Liver (tissue), 9 donors: ENCODE results near the gene TTC39C. TPM values are rescaled to one million over a fixed set of nuclear protein-coding genes. Genes with fewer than 3 reads are reported as not detected.

ENCODE experiments used
- DNase-seq: peaks from one replicate; pipeline ENCODE4 v3.0.0-alpha.2; 2017; ENCODE audit warnings: low spot score
- H3K27ac ChIP-seq, 2 donors: one replicate each; pipeline ENCODE4 v1.7.0; 2013; ENCODE audit warnings: inconsistent platforms in 2 of 2, low read length in 2 of 2, control low read depth in 1 of 2, low read depth in 1 of 2, mild to moderate bottlenecking in 1 of 2
- H3K27me3 ChIP-seq, 4 donors: one replicate each; pipeline versions ENCODE4 v1.6.1 to v1.7.0; 2013; ENCODE audit warnings: low read length in 3 of 4, inconsistent platforms in 1 of 4, mild to moderate bottlenecking in 1 of 4, moderate library complexity in 1 of 4; ENCODE audit not compliant: control insufficient read depth in 4 of 4, insufficient read depth in 4 of 4
- H3K36me3 ChIP-seq, 4 donors: one replicate each; pipeline versions ENCODE4 v1.6.1 to v1.7.0; 2013; ENCODE audit warnings: low read length in 3 of 4, mild to moderate bottlenecking in 3 of 4, low read depth in 1 of 4, moderate library complexity in 1 of 4; ENCODE audit not compliant: control insufficient read depth in 4 of 4, insufficient read depth in 3 of 4
- H3K4me1 ChIP-seq, 4 donors: one replicate each; pipeline versions ENCODE4 v1.6.1 to v1.7.0; 2013; ENCODE audit warnings: low read length in 3 of 4, mild to moderate bottlenecking in 3 of 4, moderate library complexity in 1 of 4; ENCODE audit not compliant: control insufficient read depth in 4 of 4, insufficient read depth in 4 of 4
- H3K4me3 ChIP-seq, 3 donors: one replicate each; pipeline versions ENCODE4 v1.6.1 to v1.7.0; 2013; ENCODE audit warnings: low read length in 3 of 3, control low read depth in 1 of 3, low read depth in 1 of 3, mild to moderate bottlenecking in 1 of 3
- H3K9ac ChIP-seq, 2 donors: one replicate each; pipeline ENCODE4 v1.7.0; 2013; ENCODE audit warnings: low read length in 2 of 2, mild to moderate bottlenecking in 2 of 2, moderate library complexity in 2 of 2, control low read depth in 1 of 2, low read depth in 1 of 2
- H3K9me3 ChIP-seq, 4 donors: one replicate each; pipeline versions ENCODE4 v1.6.1 to v1.7.0; 2013; ENCODE audit warnings: low read length in 3 of 4; ENCODE audit not compliant: control insufficient read depth in 4 of 4
- EGR1 ChIP-seq, 2 donors: IDR thresholded peaks; 2 replicates each; pipeline ENCODE4 v1.6.1; 2016 to 2018; ENCODE audit warnings: antibody characterized with exemption in 2 of 2, low read depth in 2 of 2
- FOXA1 ChIP-seq: IDR thresholded peaks from 2 replicates; pipeline ENCODE4 v1.6.1; 2016; ENCODE audit warnings: antibody characterized with exemption
- FOXA2 ChIP-seq: IDR thresholded peaks from 2 replicates; pipeline ENCODE4 v1.6.1; 2016; ENCODE audit warnings: antibody characterized with exemption
- GABPA ChIP-seq, 2 donors: IDR thresholded peaks in 1 of 2; conservative IDR thresholded peaks in 1 of 2; 2 replicates each; pipeline ENCODE4 v1.6.1; 2016; ENCODE audit warnings: antibody characterized with exemption in 2 of 2, mild to moderate bottlenecking in 1 of 2, moderate library complexity in 1 of 2
- HNF4A ChIP-seq, 2 donors: conservative IDR thresholded peaks; 2 replicates each; pipeline ENCODE4 v1.6.1; 2016; ENCODE audit warnings: antibody characterized with exemption in 2 of 2, mild to moderate bottlenecking in 2 of 2
- HNF4G ChIP-seq: IDR thresholded peaks from 2 replicates; pipeline ENCODE4 v1.6.1; 2016; ENCODE audit warnings: antibody characterized with exemption
- JUND ChIP-seq, 2 donors: IDR thresholded peaks; 2 replicates each; pipeline ENCODE4 v1.6.1; 2016; ENCODE audit warnings: antibody characterized with exemption in 2 of 2
- NR2F2 ChIP-seq: IDR thresholded peaks from 2 replicates; pipeline ENCODE4 v1.6.1; 2016; ENCODE audit warnings: antibody characterized with exemption
- RAD21 ChIP-seq, 2 donors: IDR thresholded peaks; 2 replicates each; pipeline ENCODE4 v1.6.1; 2016; ENCODE audit warnings: antibody characterized with exemption in 2 of 2, mild to moderate bottlenecking in 2 of 2
- RXRA ChIP-seq, 2 donors: IDR thresholded peaks; 2 replicates each; pipeline ENCODE4 v1.6.1; 2017 to 2018; ENCODE audit warnings: antibody characterized with exemption in 2 of 2, mild to moderate bottlenecking in 1 of 2
- SP1 ChIP-seq: IDR thresholded peaks from 2 replicates; pipeline ENCODE4 v1.6.1; 2018; ENCODE audit warnings: antibody characterized with exemption, mild to moderate bottlenecking
- TAF1 ChIP-seq: conservative IDR thresholded peaks from 2 replicates; pipeline ENCODE4 v1.6.1; 2016; ENCODE audit warnings: antibody characterized with exemption, mild to moderate bottlenecking
- YY1 ChIP-seq: IDR thresholded peaks from 2 replicates; pipeline ENCODE4 v1.6.1; 2016; ENCODE audit warnings: antibody characterized with exemption, mild to moderate bottlenecking
- WGBS: extraction: QIAGEN DNeasy Blood & Tissue Kit; methylation state at CpG from one replicate; pipeline ENCODE4 v1.1.7; 2013; 5-methylcytosine and 5-hydroxymethylcytosine counted together
- polyA plus RNA-seq, 2 donors: library from polyadenylated mRNA; stranded (reverse) in 1 of 2; unstranded in 1 of 2; fragments of 200-250 nt in 1 of 2; fragments of >200 nt in 1 of 2; fragmentation: Nextera tagmentation in 1 of 2; extraction: Ambion mirVana in 1 of 2; gene quantifications; one replicate each; pipeline versions ENCODE4 v1.2.1 to v1.2.3, GENCODE V29; 2013 to 2015
- total RNA-seq, 2 donors: library from RNA; depleted of rRNA; stranded (reverse); fragments of >200 nt; gene quantifications; one replicate each; pipeline ENCODE4 v1.2.3, GENCODE V29; 2014
- TF ChIP-seq, protein P1 (sequence below): IDR thresholded peaks from 2 replicates; pipeline ENCODE4 v1.6.1; 2016; ENCODE audit warnings: antibody characterized with exemption
- TF ChIP-seq, protein P2 (sequence below): IDR thresholded peaks from 2 replicates; pipeline ENCODE4 v1.6.1; 2016; ENCODE audit warnings: antibody characterized with exemption
- TF ChIP-seq, protein P3 (sequence below): IDR thresholded peaks from 2 replicates; pipeline ENCODE4 v1.6.1; 2016; ENCODE audit warnings: antibody characterized with exemption
- TF ChIP-seq, protein P4 (sequence below): fragments of 150-350 bp; IDR thresholded peaks from 2 replicates; pipeline ENCODE4 v1.5.1; 2017; ENCODE audit warnings: improper control_type of control experiment, low read depth, low read length; ENCODE audit not compliant: missing input control
- TF ChIP-seq, protein P5 (sequence below): IDR thresholded peaks from 2 replicates; pipeline ENCODE4 v1.6.1; 2016; ENCODE audit warnings: antibody characterized with exemption, mild to moderate bottlenecking
- donor health status: healthy.
- donor health status: healthy.
- donor health status: healthy.
- donor health status: healthy.
- donor health status: healthy.

The TTC39C gene
- total and polyA plus RNA-seq, 4 donors, result 22.8 to 55.1 (median 38.6) TPM

DNA sequence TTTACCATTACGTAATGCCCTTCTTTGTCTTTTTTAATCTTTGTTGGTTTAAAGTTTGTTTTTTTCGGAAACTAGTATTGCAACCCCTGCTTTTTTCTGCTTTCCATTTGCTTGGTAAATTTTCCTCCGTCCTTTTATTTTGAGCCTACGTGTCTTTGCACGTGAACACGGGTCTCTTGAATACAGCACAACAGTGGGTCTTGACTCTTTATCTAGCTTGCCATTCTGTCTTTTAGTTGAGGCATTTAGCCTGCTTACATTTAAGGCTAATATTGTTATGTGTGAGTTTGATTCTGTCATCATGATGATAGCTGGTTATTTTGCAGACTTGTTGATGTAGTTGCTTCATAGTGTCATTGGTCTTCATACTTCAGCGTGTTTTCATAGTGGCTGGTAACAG lies 37.5 kb upstream of the TTC39C start:
- Histone ChIP-seq H3K36me3 (no peaks in the 10 kb centered on the region), H3K4me3 (no peak overlapping the region), H3K27ac (no peak overlapping the region), H3K9ac (no peak overlapping the region), H3K27me3 (no peaks in the 10 kb centered on the region), H3K4me1 (peaks cover 0 to 1% (median 0%) of the 10 kb centered on the region in 4 donors), H3K9me3 (no peaks in the 10 kb centered on the region)
- TF ChIP-seq GABPA (IDR thresholded peaks at IDR 0.05 in 1 of 2, conservative IDR thresholded peaks at IDR 0.05 in 1 of 2), result no peak
- TF ChIP-seq, protein P1, sequence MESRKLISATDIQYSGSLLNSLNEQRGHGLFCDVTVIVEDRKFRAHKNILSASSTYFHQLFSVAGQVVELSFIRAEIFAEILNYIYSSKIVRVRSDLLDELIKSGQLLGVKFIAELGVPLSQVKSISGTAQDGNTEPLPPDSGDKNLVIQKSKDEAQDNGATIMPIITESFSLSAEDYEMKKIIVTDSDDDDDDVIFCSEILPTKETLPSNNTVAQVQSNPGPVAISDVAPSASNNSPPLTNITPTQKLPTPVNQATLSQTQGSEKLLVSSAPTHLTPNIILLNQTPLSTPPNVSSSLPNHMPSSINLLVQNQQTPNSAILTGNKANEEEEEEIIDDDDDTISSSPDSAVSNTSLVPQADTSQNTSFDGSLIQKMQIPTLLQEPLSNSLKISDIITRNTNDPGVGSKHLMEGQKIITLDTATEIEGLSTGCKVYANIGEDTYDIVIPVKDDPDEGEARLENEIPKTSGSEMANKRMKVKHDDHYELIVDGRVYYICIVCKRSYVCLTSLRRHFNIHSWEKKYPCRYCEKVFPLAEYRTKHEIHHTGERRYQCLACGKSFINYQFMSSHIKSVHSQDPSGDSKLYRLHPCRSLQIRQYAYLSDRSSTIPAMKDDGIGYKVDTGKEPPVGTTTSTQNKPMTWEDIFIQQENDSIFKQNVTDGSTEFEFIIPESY, result no peak
- TF ChIP-seq TAF1, result no peak
- no peak for TF ChIP-seq FOXA1
- no peak for TF ChIP-seq YY1
- no peak for TF ChIP-seq JUND (IDR thresholded peaks at IDR 0.05)
- no peak for TF ChIP-seq SP1
- no peak for TF ChIP-seq RAD21 (IDR thresholded peaks at IDR 0.05)
- TF ChIP-seq, protein P2, sequence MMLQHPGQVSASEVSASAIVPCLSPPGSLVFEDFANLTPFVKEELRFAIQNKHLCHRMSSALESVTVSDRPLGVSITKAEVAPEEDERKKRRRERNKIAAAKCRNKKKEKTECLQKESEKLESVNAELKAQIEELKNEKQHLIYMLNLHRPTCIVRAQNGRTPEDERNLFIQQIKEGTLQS, result no peak
- TF ChIP-seq, protein P3, sequence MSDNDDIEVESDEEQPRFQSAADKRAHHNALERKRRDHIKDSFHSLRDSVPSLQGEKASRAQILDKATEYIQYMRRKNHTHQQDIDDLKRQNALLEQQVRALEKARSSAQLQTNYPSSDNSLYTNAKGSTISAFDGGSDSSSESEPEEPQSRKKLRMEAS, result no peak
- no peak for TF ChIP-seq EGR1 (IDR thresholded peaks at IDR 0.05; ENCODE audit: low read depth in 2 of 2)
- TF ChIP-seq FOXA2, result no peak
- TF ChIP-seq HNF4G, result no peak
- no peak for TF ChIP-seq HNF4A (conservative IDR thresholded peaks at IDR 0.05)
- no peak for TF ChIP-seq RXRA (IDR thresholded peaks at IDR 0.05)
- TF ChIP-seq NR2F2, result no peak
- TF ChIP-seq, protein P4, sequence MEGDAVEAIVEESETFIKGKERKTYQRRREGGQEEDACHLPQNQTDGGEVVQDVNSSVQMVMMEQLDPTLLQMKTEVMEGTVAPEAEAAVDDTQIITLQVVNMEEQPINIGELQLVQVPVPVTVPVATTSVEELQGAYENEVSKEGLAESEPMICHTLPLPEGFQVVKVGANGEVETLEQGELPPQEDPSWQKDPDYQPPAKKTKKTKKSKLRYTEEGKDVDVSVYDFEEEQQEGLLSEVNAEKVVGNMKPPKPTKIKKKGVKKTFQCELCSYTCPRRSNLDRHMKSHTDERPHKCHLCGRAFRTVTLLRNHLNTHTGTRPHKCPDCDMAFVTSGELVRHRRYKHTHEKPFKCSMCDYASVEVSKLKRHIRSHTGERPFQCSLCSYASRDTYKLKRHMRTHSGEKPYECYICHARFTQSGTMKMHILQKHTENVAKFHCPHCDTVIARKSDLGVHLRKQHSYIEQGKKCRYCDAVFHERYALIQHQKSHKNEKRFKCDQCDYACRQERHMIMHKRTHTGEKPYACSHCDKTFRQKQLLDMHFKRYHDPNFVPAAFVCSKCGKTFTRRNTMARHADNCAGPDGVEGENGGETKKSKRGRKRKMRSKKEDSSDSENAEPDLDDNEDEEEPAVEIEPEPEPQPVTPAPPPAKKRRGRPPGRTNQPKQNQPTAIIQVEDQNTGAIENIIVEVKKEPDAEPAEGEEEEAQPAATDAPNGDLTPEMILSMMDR, result no peak
- TF ChIP-seq, protein P5, sequence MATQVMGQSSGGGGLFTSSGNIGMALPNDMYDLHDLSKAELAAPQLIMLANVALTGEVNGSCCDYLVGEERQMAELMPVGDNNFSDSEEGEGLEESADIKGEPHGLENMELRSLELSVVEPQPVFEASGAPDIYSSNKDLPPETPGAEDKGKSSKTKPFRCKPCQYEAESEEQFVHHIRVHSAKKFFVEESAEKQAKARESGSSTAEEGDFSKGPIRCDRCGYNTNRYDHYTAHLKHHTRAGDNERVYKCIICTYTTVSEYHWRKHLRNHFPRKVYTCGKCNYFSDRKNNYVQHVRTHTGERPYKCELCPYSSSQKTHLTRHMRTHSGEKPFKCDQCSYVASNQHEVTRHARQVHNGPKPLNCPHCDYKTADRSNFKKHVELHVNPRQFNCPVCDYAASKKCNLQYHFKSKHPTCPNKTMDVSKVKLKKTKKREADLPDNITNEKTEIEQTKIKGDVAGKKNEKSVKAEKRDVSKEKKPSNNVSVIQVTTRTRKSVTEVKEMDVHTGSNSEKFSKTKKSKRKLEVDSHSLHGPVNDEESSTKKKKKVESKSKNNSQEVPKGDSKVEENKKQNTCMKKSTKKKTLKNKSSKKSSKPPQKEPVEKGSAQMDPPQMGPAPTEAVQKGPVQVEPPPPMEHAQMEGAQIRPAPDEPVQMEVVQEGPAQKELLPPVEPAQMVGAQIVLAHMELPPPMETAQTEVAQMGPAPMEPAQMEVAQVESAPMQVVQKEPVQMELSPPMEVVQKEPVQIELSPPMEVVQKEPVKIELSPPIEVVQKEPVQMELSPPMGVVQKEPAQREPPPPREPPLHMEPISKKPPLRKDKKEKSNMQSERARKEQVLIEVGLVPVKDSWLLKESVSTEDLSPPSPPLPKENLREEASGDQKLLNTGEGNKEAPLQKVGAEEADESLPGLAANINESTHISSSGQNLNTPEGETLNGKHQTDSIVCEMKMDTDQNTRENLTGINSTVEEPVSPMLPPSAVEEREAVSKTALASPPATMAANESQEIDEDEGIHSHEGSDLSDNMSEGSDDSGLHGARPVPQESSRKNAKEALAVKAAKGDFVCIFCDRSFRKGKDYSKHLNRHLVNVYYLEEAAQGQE, result no peak
- DNase-seq, result no peak
- 95% methylated on average over 7 of the region's 7 CpGs for WGBS
